HG02571 (cell line): ENCODE results near the gene PROCA1.
"Not testable (repeated sequence)": the region's sequence is repeated elsewhere in the genome, so short reads cannot be mapped to it uniquely, and the experiment has no call there.

Experiments used
- ATAC-seq: cut with Tn5 transposase; IDR thresholded peaks from one replicate; pipeline ENCODE4 v1.9.1; 2021; ENCODE audit warnings: mild to moderate bottlenecking, moderate library complexity; ENCODE audit not compliant: unreplicated experiment

PROCA1 gene

GRCh38 chr17:28682655-28683054, 29.0 kb downstream of the PROCA1 start:
- no peak for ATAC-seq

- ATAC-seq = no peak
These were observed 35.7 kb downstream of the PROCA1 start for GRCh38 chr17:28675980-28676379.

GRCh38 chr17:28675490-28675889, 36.2 kb downstream of the PROCA1 start:
- no peak for ATAC-seq

GRCh38 chr17:28669918-28670317, 41.8 kb downstream of the PROCA1 start:
- ATAC-seq = no peak

- ATAC-seq = no peak
These were observed 43.8 kb downstream of the PROCA1 start for GRCh38 chr17:28667870-28668269.

GRCh38 chr17:28665994-28666393, 45.7 kb downstream of the PROCA1 start:
- ATAC-seq = no peak

GRCh38 chr17:28663723-28664122, 48.0 kb downstream of the PROCA1 start:
- no peak for ATAC-seq

- no peak for ATAC-seq
These were observed 49.2 kb downstream of the PROCA1 start for GRCh38 chr17:28662527-28662829.

GRCh38 chr17:28661635-28662526, 49.8 kb downstream of the PROCA1 start, which contains the start of the genes SDF2 and SUPT6H:
TSS of gene SDF2 (minus strand) at chr17:28661906. CDS start at chr17:28661876, 30 bp downstream.
TSS of gene SUPT6H (plus strand) at chr17:28662205. CDS start at chr17:28673402, 11,197 bp downstream.
- peak; percentile 79 for ATAC-seq

GRCh38 chr17:28659497-28659881, 52.2 kb downstream of the PROCA1 start:
- not testable (repeated sequence) for ATAC-seq

- ATAC-seq = not testable (repeated sequence)
These were observed 52.8 kb downstream of the PROCA1 start for GRCh38 chr17:28658766-28659496.

GRCh38 chr17:28658342-28658741, 53.3 kb downstream of the PROCA1 start:
- not testable (repeated sequence) for ATAC-seq

GRCh38 chr17:28657756-28658155, 53.9 kb downstream of the PROCA1 start:
- ATAC-seq = no peak

- ATAC-seq = no peak
These were observed 56.5 kb downstream of the PROCA1 start for GRCh38 chr17:28655160-28655559.
